ENCODE measurements around the gene NUDC. TPM values are rescaled to one million over a fixed set of nuclear protein-coding genes. Genes with fewer than 3 reads are reported as not detected.

NUDC gene
- total and polyA plus RNA-seq, 9 of the 15 experiments (the other 6 are each of a cell fraction or from before 2014, with no cell fraction given): 9.8 to 234 (median 149) TPM

- TF ChIP-seq, protein P1, sequence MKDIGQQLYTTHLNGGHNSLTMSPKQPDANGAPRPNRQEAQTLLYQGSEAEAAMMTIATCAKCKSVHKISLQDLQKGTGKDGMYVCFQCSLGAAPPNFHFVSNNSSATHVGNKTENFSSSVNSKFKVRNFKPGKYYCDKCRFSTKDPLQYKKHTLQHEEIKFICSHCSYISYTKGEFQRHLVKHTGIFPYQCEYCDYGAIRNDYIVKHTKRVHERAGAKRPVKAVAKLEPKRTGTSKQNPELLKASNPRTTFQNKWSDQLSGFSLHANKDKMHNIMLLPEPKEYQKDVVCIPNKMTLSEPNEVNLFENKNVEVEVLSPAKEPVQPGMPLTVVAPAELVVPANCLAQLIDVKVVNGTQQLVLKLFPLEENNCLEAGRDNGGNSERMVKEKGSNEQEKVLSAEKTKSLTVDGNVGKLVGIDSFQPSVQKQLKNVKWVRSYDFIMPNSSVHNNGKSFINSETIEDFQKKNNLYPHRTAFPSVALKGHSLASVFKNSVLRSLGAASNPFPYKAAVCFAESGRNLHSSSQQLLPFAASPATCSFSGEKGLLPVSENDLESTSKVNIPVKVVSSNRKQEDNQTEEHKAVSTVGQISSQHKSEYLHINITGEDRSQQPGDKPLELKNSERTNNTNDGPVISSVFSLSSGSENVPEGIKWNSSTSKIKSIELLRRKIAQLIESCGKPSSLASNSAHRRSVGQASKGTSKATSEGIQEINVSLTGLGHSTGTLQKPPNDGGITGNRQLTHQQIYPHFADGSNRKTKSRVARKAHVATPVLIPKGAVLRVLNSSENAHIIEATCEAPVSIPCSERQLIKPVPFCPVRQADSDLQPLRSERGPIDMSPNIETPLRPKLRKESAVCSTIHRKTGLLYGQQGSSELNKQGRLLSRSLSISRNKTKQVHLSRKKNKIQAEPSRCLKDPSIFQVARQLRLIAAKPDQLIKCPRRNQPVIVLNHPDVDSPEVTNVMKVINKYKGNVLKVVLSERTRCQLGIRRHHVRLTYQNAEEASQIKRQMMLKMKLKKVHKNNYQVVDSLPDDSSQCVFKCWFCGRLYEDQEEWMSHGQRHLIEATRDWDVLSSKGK (CRISPR knock-in tag; IDR thresholded peaks at IDR 0.05): no peak
- TF ChIP-seq SIN3A (IDR thresholded peaks at IDR 0.05; ENCODE audit: borderline replicate concordance in 2 of 2, control insufficient read depth in 1 of 2, low read depth in 2 of 2, low read length in 2 of 2) (peak; percentile 95 to 98), ZZZ3 (IDR thresholded peaks at IDR 0.05) (no peak), REST (IDR thresholded peaks at IDR 0.05; ENCODE audit: borderline replicate concordance) (no peak), REST (CRISPR knock-in tag; IDR thresholded peaks at IDR 0.05; ENCODE audit: low read depth) (peak; percentile 8; the same call in 1 of the 2 replicates)
- TF ChIP-seq, protein P2, sequence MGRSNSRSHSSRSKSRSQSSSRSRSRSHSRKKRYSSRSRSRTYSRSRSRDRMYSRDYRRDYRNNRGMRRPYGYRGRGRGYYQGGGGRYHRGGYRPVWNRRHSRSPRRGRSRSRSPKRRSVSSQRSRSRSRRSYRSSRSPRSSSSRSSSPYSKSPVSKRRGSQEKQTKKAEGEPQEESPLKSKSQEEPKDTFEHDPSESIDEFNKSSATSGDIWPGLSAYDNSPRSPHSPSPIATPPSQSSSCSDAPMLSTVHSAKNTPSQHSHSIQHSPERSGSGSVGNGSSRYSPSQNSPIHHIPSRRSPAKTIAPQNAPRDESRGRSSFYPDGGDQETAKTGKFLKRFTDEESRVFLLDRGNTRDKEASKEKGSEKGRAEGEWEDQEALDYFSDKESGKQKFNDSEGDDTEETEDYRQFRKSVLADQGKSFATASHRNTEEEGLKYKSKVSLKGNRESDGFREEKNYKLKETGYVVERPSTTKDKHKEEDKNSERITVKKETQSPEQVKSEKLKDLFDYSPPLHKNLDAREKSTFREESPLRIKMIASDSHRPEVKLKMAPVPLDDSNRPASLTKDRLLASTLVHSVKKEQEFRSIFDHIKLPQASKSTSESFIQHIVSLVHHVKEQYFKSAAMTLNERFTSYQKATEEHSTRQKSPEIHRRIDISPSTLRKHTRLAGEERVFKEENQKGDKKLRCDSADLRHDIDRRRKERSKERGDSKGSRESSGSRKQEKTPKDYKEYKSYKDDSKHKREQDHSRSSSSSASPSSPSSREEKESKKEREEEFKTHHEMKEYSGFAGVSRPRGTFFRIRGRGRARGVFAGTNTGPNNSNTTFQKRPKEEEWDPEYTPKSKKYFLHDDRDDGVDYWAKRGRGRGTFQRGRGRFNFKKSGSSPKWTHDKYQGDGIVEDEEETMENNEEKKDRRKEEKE (IDR thresholded peaks at IDR 0.05; ENCODE audit: borderline replicate concordance in 1 of 2, control insufficient read depth in 1 of 2, low read depth in 2 of 2, low read length in 1 of 2): no peak
Observed at GRCh38 chr1:26889551-26890466, 31.7 kb upstream of the NUDC start, which contains the start of gene GPN2 (continued).
